Measurements from ENCODE around the gene GATA2.

The GATA2 gene

GRCh38 chr3:128455786-128456748, 36.9 kb downstream of the GATA2 start:
- ChIA-PET POLR2A (interaction anchor here (0.6 kb wide), 1 partner anchor 136 kb away, joined by 5 read pairs; no protein-coding TSS in a partner anchor), CTCF (no interaction called here)
- no peak overlapping the region for H3K4me3 ChIP-seq (ENCODE audit: control insufficient read depth in 1 of 7, extremely low read depth in 1 of 7, insufficient read depth in 4 of 7, low read depth in 2 of 7, low read length in 6 of 7)
- no peak overlapping the region for H3K27ac ChIP-seq (ENCODE audit: insufficient read depth in 1 of 2, low read depth in 1 of 2, low read length in 2 of 2, poor library complexity in 1 of 2, severe bottlenecking in 2 of 2)
- H3K36me3 ChIP-seq (ENCODE audit: control insufficient read depth in 4 of 4, insufficient read depth in 4 of 4, low read length in 3 of 4), result no peaks in the 10 kb centered on the region
- 90% methylated on average over 10 of the region's 16 CpGs for WGBS (ENCODE audit: insufficient coverage)
- peaks cover 0 to 15% (median 13%) of the 10 kb centered on the region in 5 experiments for H3K27me3 ChIP-seq (replicated peaks in 2 of 5; ENCODE audit: control insufficient read depth in 4 of 5, insufficient read depth in 5 of 5, low read length in 4 of 5)
- DNase-seq, result no peak
- H3K4me1 ChIP-seq (ENCODE audit: control extremely low read depth in 1 of 4, control insufficient read depth in 4 of 4, insufficient read depth in 4 of 4, low read length in 3 of 4), result peaks cover 0 to 28% (median 13%) of the 10 kb centered on the region in 4 experiments
- no peaks in the 10 kb centered on the region for H3K9me3 ChIP-seq (ENCODE audit: control extremely low read depth in 1 of 5, control insufficient read depth in 4 of 5, insufficient read depth in 2 of 5, low read depth in 1 of 5, low read length in 4 of 5)

DNA sequence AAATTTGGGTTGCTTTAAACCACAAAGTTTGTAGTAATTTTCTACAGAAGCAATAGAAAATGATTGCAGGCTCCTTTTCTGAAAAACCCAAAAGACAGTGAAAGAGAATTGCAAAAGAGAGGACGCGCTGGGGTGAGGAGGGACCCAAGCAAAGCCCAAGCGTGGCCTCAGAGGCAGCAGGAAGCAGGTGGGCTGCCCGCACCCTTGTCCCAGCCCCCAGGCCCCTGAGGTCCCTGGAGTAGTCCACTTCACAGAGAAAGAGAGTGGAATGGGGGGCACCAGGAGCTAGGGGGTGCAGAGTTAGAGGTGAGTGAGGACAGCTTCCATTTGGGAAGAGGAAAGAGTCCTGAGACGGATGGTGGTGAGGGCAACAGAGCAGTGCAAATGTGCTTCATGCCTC, 37.9 kb downstream of the GATA2 start:
- Histone ChIP-seq H3K4me1 (ENCODE audit: control extremely low read depth in 1 of 4, control insufficient read depth in 4 of 4, insufficient read depth in 4 of 4, low read length in 3 of 4) (peaks cover 0 to 28% (median 13%) of the 10 kb centered on the region in 4 experiments), H3K4me3 (ENCODE audit: control insufficient read depth in 1 of 7, extremely low read depth in 1 of 7, insufficient read depth in 4 of 7, low read depth in 2 of 7, low read length in 6 of 7) (no peak overlapping the region), H3K27me3 (replicated peaks in 2 of 5; ENCODE audit: control insufficient read depth in 4 of 5, insufficient read depth in 5 of 5, low read length in 4 of 5) (peaks cover 0 to 19% (median 13%) of the 10 kb centered on the region in 5 experiments), H3K9me3 (ENCODE audit: control extremely low read depth in 1 of 5, control insufficient read depth in 4 of 5, insufficient read depth in 2 of 5, low read depth in 1 of 5, low read length in 4 of 5) (no peaks in the 10 kb centered on the region), H3K36me3 (ENCODE audit: control insufficient read depth in 4 of 4, insufficient read depth in 4 of 4, low read length in 3 of 4) (no peaks in the 10 kb centered on the region), H3K27ac (ENCODE audit: insufficient read depth in 1 of 2, low read depth in 1 of 2, low read length in 2 of 2, poor library complexity in 1 of 2, severe bottlenecking in 2 of 2) (no peak overlapping the region)
- POLR2A ChIA-PET, result no interaction called here
- no peak for DNase-seq
- CTCF ChIA-PET, result no interaction called here
- no CpG with 5 or more reads among the region's 5 CpGs for WGBS (ENCODE audit: insufficient coverage)

DNA sequence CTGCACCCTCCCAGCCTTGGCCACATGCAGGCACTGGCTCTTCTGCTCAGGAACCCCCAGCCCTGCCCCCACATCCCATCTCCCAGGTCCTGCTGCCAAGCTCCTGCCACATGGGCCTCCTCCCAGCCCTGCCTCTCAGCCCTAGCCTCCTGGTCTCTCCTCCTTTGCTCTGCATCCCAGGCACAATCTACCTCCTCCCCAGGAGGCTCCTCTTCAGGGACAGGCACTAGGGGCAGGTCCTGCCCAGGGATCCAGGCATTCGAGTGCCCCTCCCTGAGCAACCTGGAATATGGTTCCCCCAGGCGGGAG, 38.7 kb downstream of the GATA2 start:
- WGBS (ENCODE audit: insufficient coverage), result 87% methylated on average over 2 of the region's 2 CpGs
- ChIA-PET CTCF (interaction anchor here (1.5 kb wide), 1 partner anchor 29 kb away, joined by 3 read pairs; no protein-coding TSS in a partner anchor), POLR2A (interaction anchor here (1.5 kb wide), 1 partner anchor 29 kb away, joined by 4 read pairs; no protein-coding TSS in a partner anchor)
- Histone ChIP-seq H3K27ac (ENCODE audit: insufficient read depth in 1 of 2, low read depth in 1 of 2, low read length in 2 of 2, poor library complexity in 1 of 2, severe bottlenecking in 2 of 2) (no peak overlapping the region), H3K4me3 (ENCODE audit: control insufficient read depth in 1 of 7, extremely low read depth in 1 of 7, insufficient read depth in 4 of 7, low read depth in 2 of 7, low read length in 6 of 7) (no peak overlapping the region), H3K4me1 (ENCODE audit: control extremely low read depth in 1 of 4, control insufficient read depth in 4 of 4, insufficient read depth in 4 of 4, low read length in 3 of 4) (peaks cover 0 to 28% (median 13%) of the 10 kb centered on the region in 4 experiments), H3K27me3 (replicated peaks in 2 of 5; ENCODE audit: control insufficient read depth in 4 of 5, insufficient read depth in 5 of 5, low read length in 4 of 5) (peaks cover 0 to 19% (median 13%) of the 10 kb centered on the region in 5 experiments), H3K9me3 (ENCODE audit: control extremely low read depth in 1 of 5, control insufficient read depth in 4 of 5, insufficient read depth in 2 of 5, low read depth in 1 of 5, low read length in 4 of 5) (no peaks in the 10 kb centered on the region), H3K36me3 (ENCODE audit: control insufficient read depth in 4 of 4, insufficient read depth in 4 of 4, low read length in 3 of 4) (no peaks in the 10 kb centered on the region)
- no peak for DNase-seq

- DNase-seq, result peak; percentile 60 to 92 (median 89)
- H3K27me3 ChIP-seq (replicated peaks in 2 of 5; ENCODE audit: control insufficient read depth in 4 of 5, insufficient read depth in 5 of 5, low read length in 4 of 5), result peaks cover 0 to 19% (median 13%) of the 10 kb centered on the region in 5 experiments
- H3K4me3 ChIP-seq (ENCODE audit: control insufficient read depth in 1 of 7, extremely low read depth in 1 of 7, insufficient read depth in 4 of 7, low read depth in 2 of 7, low read length in 6 of 7), result peak overlapping the region in 3 of 7 experiments; percentile 8 to 48 (median 46)
- no peak overlapping the region for H3K27ac ChIP-seq (ENCODE audit: insufficient read depth in 1 of 2, low read depth in 1 of 2, low read length in 2 of 2, poor library complexity in 1 of 2, severe bottlenecking in 2 of 2)
- 43% methylated on average over 8 of the region's 21 CpGs for WGBS (ENCODE audit: insufficient coverage)
- H3K36me3 ChIP-seq (ENCODE audit: control insufficient read depth in 4 of 4, insufficient read depth in 4 of 4, low read length in 3 of 4), result no peaks in the 10 kb centered on the region
- POLR2A ChIA-PET, result interaction anchor here (1.5 kb wide), 1 partner anchor 29 kb away, joined by 4 read pairs; no protein-coding TSS in a partner anchor
- CTCF ChIA-PET, result interaction anchor here (1.0 to 1.5 kb wide), 3 partner anchors 8 to 29 kb away, joined by 3 read pairs; no protein-coding TSS in a partner anchor
- H3K9me3 ChIP-seq (ENCODE audit: control extremely low read depth in 1 of 5, control insufficient read depth in 4 of 5, insufficient read depth in 2 of 5, low read depth in 1 of 5, low read length in 4 of 5), result no peaks in the 10 kb centered on the region
- peaks cover 0 to 29% (median 14%) of the 10 kb centered on the region in 4 experiments for H3K4me1 ChIP-seq (ENCODE audit: control extremely low read depth in 1 of 4, control insufficient read depth in 4 of 4, insufficient read depth in 4 of 4, low read length in 3 of 4)
These were observed 39.3 kb downstream of the GATA2 start for GRCh38 chr3:128453501-128454309.

- ChIA-PET CTCF (interaction anchor here (0.9 to 1.8 kb wide), 5 partner anchors 9 to 156 kb away, joined by 3 to 6 read pairs (median 3); no protein-coding TSS in a partner anchor), POLR2A (interaction anchor here (1.5 kb wide), 1 partner anchor 30 kb away, joined by 4 read pairs; no protein-coding TSS in a partner anchor)
- 87% methylated on average over 16 of the region's 21 CpGs for WGBS (ENCODE audit: insufficient coverage)
- Histone ChIP-seq H3K27me3 (replicated peaks in 2 of 5; ENCODE audit: control insufficient read depth in 4 of 5, insufficient read depth in 5 of 5, low read length in 4 of 5) (peaks cover 0 to 19% (median 13%) of the 10 kb centered on the region in 5 experiments), H3K27ac (ENCODE audit: insufficient read depth in 1 of 2, low read depth in 1 of 2, low read length in 2 of 2, poor library complexity in 1 of 2, severe bottlenecking in 2 of 2) (no peak overlapping the region), H3K4me3 (ENCODE audit: control insufficient read depth in 1 of 7, extremely low read depth in 1 of 7, insufficient read depth in 4 of 7, low read depth in 2 of 7, low read length in 6 of 7) (peak overlapping the region in 1 of 7 experiments; percentile 46), H3K9me3 (ENCODE audit: control extremely low read depth in 1 of 5, control insufficient read depth in 4 of 5, insufficient read depth in 2 of 5, low read depth in 1 of 5, low read length in 4 of 5) (no peaks in the 10 kb centered on the region), H3K36me3 (ENCODE audit: control insufficient read depth in 4 of 4, insufficient read depth in 4 of 4, low read length in 3 of 4) (no peaks in the 10 kb centered on the region), H3K4me1 (ENCODE audit: control extremely low read depth in 1 of 4, control insufficient read depth in 4 of 4, insufficient read depth in 4 of 4, low read length in 3 of 4) (peaks cover 0 to 33% (median 19%) of the 10 kb centered on the region in 4 experiments)
- DNase-seq, result no peak
These were observed 40.2 kb downstream of the GATA2 start for GRCh38 chr3:128452678-128453275.

DNA sequence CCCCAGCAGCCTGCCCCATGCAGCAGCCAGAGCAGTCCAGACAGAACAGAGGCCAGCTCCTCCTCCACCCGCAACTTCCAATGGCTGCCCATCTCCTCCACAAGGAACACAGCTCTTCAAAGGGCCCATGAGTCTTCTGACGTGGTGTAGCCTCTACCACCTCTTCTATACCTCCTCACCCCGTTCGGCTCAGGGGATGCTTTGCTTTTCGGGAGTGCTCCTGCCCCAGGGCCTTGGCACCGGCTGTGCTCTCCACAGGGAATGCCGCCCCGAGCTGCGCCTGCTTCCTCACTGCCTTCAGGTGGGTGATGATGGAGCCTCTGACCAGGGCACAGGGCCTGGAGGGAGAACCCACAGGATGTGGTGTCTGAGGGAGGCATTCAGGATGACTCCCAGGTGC, 40.9 kb downstream of the GATA2 start:
- Histone ChIP-seq H3K9me3 (ENCODE audit: control extremely low read depth in 1 of 5, control insufficient read depth in 4 of 5, insufficient read depth in 2 of 5, low read depth in 1 of 5, low read length in 4 of 5) (no peaks in the 10 kb centered on the region), H3K36me3 (ENCODE audit: control insufficient read depth in 4 of 4, insufficient read depth in 4 of 4, low read length in 3 of 4) (no peaks in the 10 kb centered on the region), H3K27me3 (replicated peaks in 2 of 5; ENCODE audit: control insufficient read depth in 4 of 5, insufficient read depth in 5 of 5, low read length in 4 of 5) (peaks cover 0 to 19% (median 10%) of the 10 kb centered on the region in 5 experiments), H3K4me1 (ENCODE audit: control extremely low read depth in 1 of 4, control insufficient read depth in 4 of 4, insufficient read depth in 4 of 4, low read length in 3 of 4) (peaks cover 0 to 29% (median 18%) of the 10 kb centered on the region in 4 experiments), H3K27ac (ENCODE audit: insufficient read depth in 1 of 2, low read depth in 1 of 2, low read length in 2 of 2, poor library complexity in 1 of 2, severe bottlenecking in 2 of 2) (no peak overlapping the region), H3K4me3 (ENCODE audit: control insufficient read depth in 1 of 7, extremely low read depth in 1 of 7, insufficient read depth in 4 of 7, low read depth in 2 of 7, low read length in 6 of 7) (no peak overlapping the region)
- 98% methylated on average over 8 of the region's 9 CpGs for WGBS (ENCODE audit: insufficient coverage)
- CTCF ChIA-PET, result interaction anchor here (0.7 to 1.8 kb wide), 4 partner anchors 14 to 157 kb away, joined by 3 to 6 read pairs (median 4); no protein-coding TSS in a partner anchor
- POLR2A ChIA-PET, result no interaction called here
- no peak for DNase-seq
